Keratinocyte (primary cell): ENCODE data around the gene PLCG2. TPM values are rescaled to one million over a fixed set of nuclear protein-coding genes. Genes with fewer than 3 reads are reported as not detected.

ENCODE experiments used
- DNase-seq: peaks from one replicate; pipeline ENCODE4 v3.0.0-alpha.2; 2011; ENCODE audit warnings: low read depth, missing footprints, low spot score
- FAIRE-seq: peaks from 2 replicates; lab custom pipeline; 2011; peaks lifted over from hg19 to GRCh38; lab: Jason Lieb, UNC
- H2AFZ ChIP-seq: 2 replicates; pipeline ENCODE4 v1.6.0; 2012; ENCODE audit warnings: low read length, control low read depth, inconsistent platforms; ENCODE audit not compliant: control insufficient read depth
- H3K27ac ChIP-seq: 2 replicates; pipeline ENCODE4 v1.5.1; 2011; ENCODE audit warnings: low read length; ENCODE audit not compliant: control insufficient read depth, insufficient read depth
- H3K27me3 ChIP-seq: 3 replicates; pipeline ENCODE4 v1.6.0; 2011; ENCODE audit warnings: low read length; ENCODE audit not compliant: control insufficient read depth, insufficient read depth; ENCODE audit errors: extremely low read depth
- H3K36me3 ChIP-seq, 2 experiments: 2 replicates in 1 of 2; 3 replicates in 1 of 2; pipeline ENCODE4 v1.5.1; 2011; ENCODE audit warnings: low read length in 2 of 2, mild to moderate bottlenecking in 1 of 2; ENCODE audit not compliant: control insufficient read depth in 2 of 2, insufficient read depth in 2 of 2; ENCODE audit errors: extremely low read depth in 1 of 2
- H3K4me1 ChIP-seq: 3 replicates; pipeline ENCODE4 v1.5.1; 2011; ENCODE audit warnings: low read length; ENCODE audit not compliant: control insufficient read depth, insufficient read depth; ENCODE audit errors: extremely low read depth
- H3K4me2 ChIP-seq: 3 replicates; pipeline ENCODE4 v1.6.0; 2011; ENCODE audit warnings: low read depth, low read length; ENCODE audit not compliant: control insufficient read depth, insufficient read depth; ENCODE audit errors: extremely low read depth
- H3K4me3 ChIP-seq, 3 experiments: fragments of 200-600 bp in 1 of 3; sonication (generic) in 1 of 3; 2 replicates in 2 of 3; 3 replicates in 1 of 3; pipeline ENCODE4 v1.5.1; 2011 to 2016; ENCODE audit warnings: low read length in 3 of 3, mild to moderate bottlenecking in 3 of 3, control low read depth in 2 of 3, inconsistent platforms in 1 of 3, low read depth in 1 of 3, mixed read lengths in 1 of 3, mixed run types in 1 of 3, moderate library complexity in 1 of 3; ENCODE audit not compliant: control insufficient read depth in 2 of 3, insufficient read depth in 2 of 3; ENCODE audit errors: extremely low read depth in 1 of 3
- H3K79me2 ChIP-seq: 2 replicates; pipeline ENCODE4 v1.6.0; 2012; ENCODE audit warnings: low read length; ENCODE audit not compliant: control insufficient read depth, insufficient read depth
- H3K9ac ChIP-seq: 3 replicates; pipeline ENCODE4 v1.6.0; 2011; ENCODE audit warnings: low read length; ENCODE audit not compliant: control insufficient read depth, insufficient read depth; ENCODE audit errors: extremely low read depth
- H3K9me1 ChIP-seq: 3 replicates; pipeline ENCODE4 v1.6.0; 2011; ENCODE audit warnings: low read length; ENCODE audit not compliant: control insufficient read depth, insufficient read depth; ENCODE audit errors: extremely low read depth
- H3K9me3 ChIP-seq: 2 replicates; pipeline ENCODE4 v1.5.1; 2012; ENCODE audit warnings: low read depth, low read length; ENCODE audit not compliant: control insufficient read depth
- H4K20me1 ChIP-seq: 3 replicates; pipeline ENCODE4 v1.6.0; 2011; ENCODE audit warnings: low read length; ENCODE audit not compliant: control insufficient read depth, insufficient read depth; ENCODE audit errors: extremely low read depth
- EZH2 ChIP-seq: IDR thresholded peaks from one replicate; pipeline ENCODE4 v1.6.1; 2012; ENCODE audit warnings: inconsistent platforms, mild to moderate bottlenecking, low read length, moderate library complexity
- dilution Hi-C: fragments of 300-500 bp; cut with MboI; formaldehyde crosslinking; loops from one replicate; pipeline ENCODE4 v1.7.0; 2020; ENCODE audit warnings: low sequenced_read_pairs; ENCODE audit not compliant: extremely low pct_ligation_motif_present
- polyA plus RNA-seq, 5 experiments: library from polyadenylated mRNA; depleted of rRNA in 3 of 5; stranded (reverse) in 3 of 5; stranded (forward) in 1 of 5; unstranded in 1 of 5; fragments of >200 nt; gene quantifications; 1 replicate in 1 of 5; 2 replicates in 3 of 5; 3 replicates in 1 of 5; pipeline versions ENCODE4 v1.2.1 to v1.2.3, GENCODE V29; 2011 to 2012; ENCODE audit warnings: missing spikeins in 2 of 5, low read depth in 1 of 5, low replicate concordance in 1 of 5
- TF ChIP-seq, protein P1 (sequence below), 3 experiments: IDR thresholded peaks in 1 of 3; conservative IDR thresholded peaks in 1 of 3; optimal IDR thresholded peaks in 1 of 3; 2 replicates in 2 of 3; 3 replicates in 1 of 3; pipeline versions ENCODE3 to v1.5.1; 2011; ENCODE audit warnings: low read length in 3 of 3, mild to moderate bottlenecking in 3 of 3, moderate library complexity in 2 of 3, control low read depth in 1 of 3, inconsistent platforms in 1 of 3; ENCODE audit not compliant: insufficient read depth in 2 of 3; ENCODE audit errors: extremely low read depth in 1 of 3

The PLCG2 gene
- polyA plus RNA-seq, 1 donor (not counting 4 experiments of a cell fraction or from before 2014, with no cell fraction given), result 3.5 TPM

DNA sequence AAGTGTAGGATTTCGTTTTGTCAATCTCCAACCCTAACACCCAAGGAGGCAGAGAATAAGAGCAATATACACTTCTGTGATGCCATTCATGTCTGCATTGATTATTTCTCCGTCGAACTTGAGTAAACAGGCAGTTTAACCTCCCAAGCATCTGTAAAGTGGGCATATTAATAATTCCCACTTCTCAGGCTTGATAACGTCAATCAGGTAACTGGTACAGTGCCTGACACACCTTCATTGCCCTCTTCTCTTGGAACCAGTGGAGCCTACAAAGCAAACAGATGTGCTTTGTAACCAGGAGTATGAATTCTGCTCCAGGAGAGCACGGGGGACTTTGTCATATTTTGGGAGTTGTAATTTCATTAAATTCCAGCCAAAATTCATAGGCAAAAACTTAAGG, 32.5 kb upstream of the PLCG2 start:
- Histone ChIP-seq H3K9ac (no peak overlapping the region), H2AFZ (peak overlapping the region; percentile 96), H3K9me3 (no peaks in the 10 kb centered on the region), H3K79me2 (no peaks in the 10 kb centered on the region), H3K9me1 (no peaks in the 10 kb centered on the region), H4K20me1 (no peaks in the 10 kb centered on the region), H3K36me3 (no peaks in the 10 kb centered on the region), H3K27ac (no peak overlapping the region), H3K4me3 (peak overlapping the region; percentile 27 to 66 (median 51)), H3K4me1 (peaks cover 6% of the 10 kb centered on the region), H3K27me3 (peaks cover 3% of the 10 kb centered on the region), H3K4me2 (peak overlapping the region; percentile 86)
- FAIRE-seq (no peak), DNase-seq (no peak)
- TF ChIP-seq EZH2, result no peak
- TF ChIP-seq, protein P1, sequence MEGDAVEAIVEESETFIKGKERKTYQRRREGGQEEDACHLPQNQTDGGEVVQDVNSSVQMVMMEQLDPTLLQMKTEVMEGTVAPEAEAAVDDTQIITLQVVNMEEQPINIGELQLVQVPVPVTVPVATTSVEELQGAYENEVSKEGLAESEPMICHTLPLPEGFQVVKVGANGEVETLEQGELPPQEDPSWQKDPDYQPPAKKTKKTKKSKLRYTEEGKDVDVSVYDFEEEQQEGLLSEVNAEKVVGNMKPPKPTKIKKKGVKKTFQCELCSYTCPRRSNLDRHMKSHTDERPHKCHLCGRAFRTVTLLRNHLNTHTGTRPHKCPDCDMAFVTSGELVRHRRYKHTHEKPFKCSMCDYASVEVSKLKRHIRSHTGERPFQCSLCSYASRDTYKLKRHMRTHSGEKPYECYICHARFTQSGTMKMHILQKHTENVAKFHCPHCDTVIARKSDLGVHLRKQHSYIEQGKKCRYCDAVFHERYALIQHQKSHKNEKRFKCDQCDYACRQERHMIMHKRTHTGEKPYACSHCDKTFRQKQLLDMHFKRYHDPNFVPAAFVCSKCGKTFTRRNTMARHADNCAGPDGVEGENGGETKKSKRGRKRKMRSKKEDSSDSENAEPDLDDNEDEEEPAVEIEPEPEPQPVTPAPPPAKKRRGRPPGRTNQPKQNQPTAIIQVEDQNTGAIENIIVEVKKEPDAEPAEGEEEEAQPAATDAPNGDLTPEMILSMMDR (optimal IDR thresholded peaks at IDR 0.05 in 1 of 3, IDR thresholded peaks at IDR 0.05 in 1 of 3, conservative IDR thresholded peaks at IDR 0.05 in 1 of 3; ENCODE audit: extremely low read depth in 1 of 3, insufficient read depth in 2 of 3, low read length in 3 of 3), result no peak
- dilution Hi-C loops, result no loop called here

DNA sequence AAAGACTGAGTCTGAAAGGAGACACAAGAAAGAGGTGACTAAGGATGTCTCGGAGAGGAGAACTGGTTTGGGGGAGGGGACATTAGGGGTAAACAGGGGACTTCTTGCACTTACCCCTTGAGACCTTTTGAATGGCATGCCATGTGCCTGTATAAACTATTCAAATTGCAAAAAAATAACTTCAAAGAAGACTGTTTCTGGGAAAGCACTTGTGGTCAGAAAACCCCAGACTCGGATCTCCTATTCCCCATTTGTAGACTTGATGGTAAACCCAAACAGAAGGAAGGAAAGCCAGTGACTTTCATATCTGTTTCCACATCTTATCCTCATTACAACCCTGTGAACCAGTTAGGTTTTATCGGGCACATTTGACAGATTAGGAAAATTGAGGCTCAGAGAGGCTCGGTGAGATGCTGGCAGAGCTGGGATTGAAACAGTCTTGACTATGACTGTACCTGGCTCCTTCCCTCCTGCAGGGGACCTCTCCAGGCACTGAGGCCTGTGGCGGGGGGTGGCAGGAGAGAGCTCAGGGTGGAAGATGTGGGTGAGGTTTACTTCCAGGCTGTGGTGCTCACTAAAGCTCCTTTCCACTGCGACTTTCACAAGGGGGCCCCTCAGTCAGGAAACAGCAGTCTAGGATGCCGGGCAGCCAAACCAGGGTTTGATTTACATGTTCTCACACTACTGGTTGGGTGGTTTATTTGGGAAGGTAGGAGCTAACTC, 30.5 kb upstream of the PLCG2 start:
- Histone ChIP-seq H3K9me1 (no peaks in the 10 kb centered on the region), H3K4me2 (no peak overlapping the region), H3K9me3 (no peaks in the 10 kb centered on the region), H3K27me3 (peaks cover 3% of the 10 kb centered on the region), H2AFZ (no peak overlapping the region), H3K79me2 (no peaks in the 10 kb centered on the region), H3K9ac (no peak overlapping the region), H3K36me3 (no peaks in the 10 kb centered on the region), H4K20me1 (no peaks in the 10 kb centered on the region), H3K27ac (no peak overlapping the region), H3K4me1 (peaks cover 6% of the 10 kb centered on the region), H3K4me3 (no peak overlapping the region)
- FAIRE-seq (no peak), DNase-seq (no peak)
- dilution Hi-C loops, result no loop called here
- no peak for TF ChIP-seq EZH2
- TF ChIP-seq, protein P1 (optimal IDR thresholded peaks at IDR 0.05 in 1 of 3, IDR thresholded peaks at IDR 0.05 in 1 of 3, conservative IDR thresholded peaks at IDR 0.05 in 1 of 3; ENCODE audit: extremely low read depth in 1 of 3, insufficient read depth in 2 of 3, low read length in 3 of 3), result no peak
